GM19193 (cell line): ENCODE measurements around the gene CPN1.

ENCODE experiments used
- POLR2A ChIP-seq: IDR thresholded peaks from 4 replicates; pipeline ENCODE4 v1.6.1; 2011; ENCODE audit not compliant: insufficient read depth, insufficient read length; ENCODE audit errors: extremely low read depth

Gene CPN1

GRCh38 chr10:100014071-100014762, 67.5 kb downstream of the CPN1 start:
- TF ChIP-seq POLR2A = no peak

- TF ChIP-seq POLR2A = no peak
Measured at GRCh38 chr10:100013621-100014020, 68.0 kb downstream of the CPN1 start.

- peak; percentile 32 for TF ChIP-seq POLR2A
Measured at GRCh38 chr10:100009793-100010676, 71.6 kb downstream of the CPN1 start, which contains the start of gene DNMBP. TSS of gene DNMBP (minus strand) at chr10:100009947. CDS start at chr10:99972124, 37,823 bp downstream.

GRCh38 chr10:100009283-100009792, 72.3 kb downstream of the CPN1 start:
- TF ChIP-seq POLR2A = no peak

GRCh38 chr10:100008708-100009282, 72.9 kb downstream of the CPN1 start:
- no peak for TF ChIP-seq POLR2A

- TF ChIP-seq POLR2A = no peak
Measured at GRCh38 chr10:100008142-100008522, 73.5 kb downstream of the CPN1 start.

- TF ChIP-seq POLR2A = no peak
Measured at GRCh38 chr10:100007231-100008141, 74.2 kb downstream of the CPN1 start.

- TF ChIP-seq POLR2A = no peak
Measured at GRCh38 chr10:100006243-100006886, 75.3 kb downstream of the CPN1 start.

GRCh38 chr10:100004805-100005510, 76.7 kb downstream of the CPN1 start:
- TF ChIP-seq POLR2A = no peak

- no peak for TF ChIP-seq POLR2A
Measured at GRCh38 chr10:100000109-100000644, 81.5 kb downstream of the CPN1 start.

- no peak for TF ChIP-seq POLR2A
Measured at GRCh38 chr10:99999319-100000108, 82.2 kb downstream of the CPN1 start.

- TF ChIP-seq POLR2A = no peak
Measured at GRCh38 chr10:99998889-99999288, 82.8 kb downstream of the CPN1 start.
